ENCODE data around the gene PARP2.

The PARP2 gene

GRCh38 chr14:20305265-20306078 is 38.0 kb upstream of the PARP2 start, which contains the start of gene TTC5:
TSS of gene TTC5 (minus strand) at chr14:20305951. CDS start at chr14:20305937, 14 bp downstream.
- no peak within 1 kb of the TSS for H2AK5ac ChIP-seq (ENCODE audit: low read length)
- no peak within 1 kb of the TSS for H3K4ac ChIP-seq (ENCODE audit: low read depth, low read length)
- H3K14ac ChIP-seq (ENCODE audit: low read length), result no peak within 1 kb of the TSS
- H4K12ac ChIP-seq (ENCODE audit: low read depth, low read length), result no peak within 1 kb of the TSS
- H2BK120ac ChIP-seq (ENCODE audit: insufficient read depth, low read length, poor library complexity), result no peak within 1 kb of the TSS
- no peaks in the 10 kb centered on the region for H3K27me3 ChIP-seq (ENCODE audit: insufficient read depth, low read length)
- H3K79me2 ChIP-seq (ENCODE audit: control insufficient read depth, insufficient read depth, low read length, poor library complexity), result no peaks in the 10 kb centered on the region
- H4K8ac ChIP-seq (ENCODE audit: low read depth, low read length), result peak within 1 kb of the TSS; percentile 63
- H3K9me3 ChIP-seq (ENCODE audit: insufficient read depth, low read depth, low read length), result no peaks in the 10 kb centered on the region
- no peaks in the 10 kb centered on the region for H3K4me1 ChIP-seq (ENCODE audit: control insufficient read depth in 1 of 2, insufficient read depth in 2 of 2, low read length in 2 of 2)
- peak within 1 kb of the TSS; percentile 80 for H3K4me3 ChIP-seq (ENCODE audit: low read depth, low read length)
- no peaks in the 10 kb centered on the region for H3K79me1 ChIP-seq (ENCODE audit: low read length)
- no CpG with 5 or more reads among the region's 27 CpGs for WGBS (ENCODE audit: extremely low coverage, insufficient coverage, insufficient read length)
- H3K18ac ChIP-seq (ENCODE audit: low read length), result peak within 1 kb of the TSS; percentile 28
- H2BK12ac ChIP-seq (ENCODE audit: low read length), result no peak within 1 kb of the TSS
- H3K4me2 ChIP-seq (ENCODE audit: low read length), result peak within 1 kb of the TSS; percentile 85
- H4K91ac ChIP-seq (ENCODE audit: low read depth, low read length), result no peak within 1 kb of the TSS
- no peak within 1 kb of the TSS for H2BK5ac ChIP-seq (ENCODE audit: low read depth, low read length, poor library complexity)
- peaks cover under 1 to 1% of the 10 kb centered on the region in 2 experiments for H3K36me3 ChIP-seq (ENCODE audit: control insufficient read depth in 1 of 2, insufficient read depth in 2 of 2, low read length in 2 of 2)
- no peak within 1 kb of the TSS for H3K27ac ChIP-seq (ENCODE audit: low read depth, low read length)
- peak; percentile 81 to 96 for DNase-seq
- H3K23ac ChIP-seq (ENCODE audit: low read length), result no peak within 1 kb of the TSS
- peak within 1 kb of the TSS; percentile 14 for H3K9ac ChIP-seq (ENCODE audit: low read length)
- H2AFZ ChIP-seq (ENCODE audit: insufficient read depth, low read length, poor library complexity), result peak within 1 kb of the TSS; percentile 91

GRCh38 chr14:20306079-20306423 is 37.4 kb upstream of the PARP2 start:
- Histone ChIP-seq H2AK5ac (ENCODE audit: low read length) (no peak overlapping the region), H3K23ac (ENCODE audit: low read length) (no peak overlapping the region), H3K9me3 (ENCODE audit: insufficient read depth, low read depth, low read length) (no peaks in the 10 kb centered on the region), H3K27me3 (ENCODE audit: insufficient read depth, low read length) (no peaks in the 10 kb centered on the region), H2BK120ac (ENCODE audit: insufficient read depth, low read length, poor library complexity) (no peak overlapping the region), H3K79me1 (ENCODE audit: low read length) (no peaks in the 10 kb centered on the region), H3K27ac (ENCODE audit: low read depth, low read length) (no peak overlapping the region), H3K4me3 (ENCODE audit: low read depth, low read length) (no peak overlapping the region), H4K91ac (ENCODE audit: low read depth, low read length) (no peak overlapping the region), H2BK12ac (ENCODE audit: low read length) (no peak overlapping the region), H3K79me2 (ENCODE audit: control insufficient read depth, insufficient read depth, low read length, poor library complexity) (no peaks in the 10 kb centered on the region), H2BK5ac (ENCODE audit: low read depth, low read length, poor library complexity) (no peak overlapping the region), H3K4me2 (ENCODE audit: low read length) (no peak overlapping the region), H3K36me3 (ENCODE audit: control insufficient read depth in 1 of 2, insufficient read depth in 2 of 2, low read length in 2 of 2) (peaks cover 0 to 2% of the 10 kb centered on the region in 2 experiments), H3K4me1 (ENCODE audit: control insufficient read depth in 1 of 2, insufficient read depth in 2 of 2, low read length in 2 of 2) (no peaks in the 10 kb centered on the region), H3K14ac (ENCODE audit: low read length) (no peak overlapping the region), H4K8ac (ENCODE audit: low read depth, low read length) (no peak overlapping the region), H3K9ac (ENCODE audit: low read length) (no peak overlapping the region), H4K12ac (ENCODE audit: low read depth, low read length) (no peak overlapping the region), H2AFZ (ENCODE audit: insufficient read depth, low read length, poor library complexity) (no peak overlapping the region), H3K18ac (ENCODE audit: low read length) (no peak overlapping the region), H3K4ac (ENCODE audit: low read depth, low read length) (no peak overlapping the region)
- no peak for DNase-seq
- no CpG with 5 or more reads among the region's 1 CpG for WGBS (ENCODE audit: extremely low coverage, insufficient coverage, insufficient read length)

GRCh38 chr14:20314026-20314425 is 29.4 kb upstream of the PARP2 start:
- no peak overlapping the region for H2BK12ac ChIP-seq (ENCODE audit: low read length)
- no peak overlapping the region for H3K18ac ChIP-seq (ENCODE audit: low read length)
- no peak overlapping the region for H4K12ac ChIP-seq (ENCODE audit: low read depth, low read length)
- no peak overlapping the region for H3K14ac ChIP-seq (ENCODE audit: low read length)
- H3K27ac ChIP-seq (ENCODE audit: low read depth, low read length), result no peak overlapping the region
- H4K8ac ChIP-seq (ENCODE audit: low read depth, low read length), result no peak overlapping the region
- no peak for DNase-seq
- H3K9me3 ChIP-seq (ENCODE audit: insufficient read depth, low read depth, low read length), result no peaks in the 10 kb centered on the region
- H4K91ac ChIP-seq (ENCODE audit: low read depth, low read length), result no peak overlapping the region
- no peaks in the 10 kb centered on the region for H3K27me3 ChIP-seq (ENCODE audit: insufficient read depth, low read length)
- no peaks in the 10 kb centered on the region for H3K79me1 ChIP-seq (ENCODE audit: low read length)
- H3K79me2 ChIP-seq (ENCODE audit: control insufficient read depth, insufficient read depth, low read length, poor library complexity), result no peaks in the 10 kb centered on the region
- H3K4me1 ChIP-seq (ENCODE audit: control insufficient read depth in 1 of 2, insufficient read depth in 2 of 2, low read length in 2 of 2), result no peaks in the 10 kb centered on the region
- H3K4ac ChIP-seq (ENCODE audit: low read depth, low read length), result no peak overlapping the region
- no peak overlapping the region for H2BK120ac ChIP-seq (ENCODE audit: insufficient read depth, low read length, poor library complexity)
- H3K4me3 ChIP-seq (ENCODE audit: low read depth, low read length), result no peak overlapping the region
- peaks cover 28 to 38% of the 10 kb centered on the region in 2 experiments for H3K36me3 ChIP-seq (ENCODE audit: control insufficient read depth in 1 of 2, insufficient read depth in 2 of 2, low read length in 2 of 2)
- no peak overlapping the region for H2AFZ ChIP-seq (ENCODE audit: insufficient read depth, low read length, poor library complexity)
- H2BK5ac ChIP-seq (ENCODE audit: low read depth, low read length, poor library complexity), result no peak overlapping the region
- H3K9ac ChIP-seq (ENCODE audit: low read length), result no peak overlapping the region
- no peak overlapping the region for H3K23ac ChIP-seq (ENCODE audit: low read length)
- no peak overlapping the region for H2AK5ac ChIP-seq (ENCODE audit: low read length)
- no CpG with 5 or more reads among the region's 2 CpGs for WGBS (ENCODE audit: extremely low coverage, insufficient coverage, insufficient read length)
- H3K4me2 ChIP-seq (ENCODE audit: low read length), result no peak overlapping the region

GRCh38 chr14:20317720-20318119 is 25.7 kb upstream of the PARP2 start:
- Histone ChIP-seq H3K4ac (ENCODE audit: low read depth, low read length) (no peak overlapping the region), H3K4me1 (ENCODE audit: control insufficient read depth in 1 of 2, insufficient read depth in 2 of 2, low read length in 2 of 2) (no peaks in the 10 kb centered on the region), H3K4me2 (ENCODE audit: low read length) (no peak overlapping the region), H2BK120ac (ENCODE audit: insufficient read depth, low read length, poor library complexity) (no peak overlapping the region), H3K27me3 (ENCODE audit: insufficient read depth, low read length) (no peaks in the 10 kb centered on the region), H3K36me3 (ENCODE audit: control insufficient read depth in 1 of 2, insufficient read depth in 2 of 2, low read length in 2 of 2) (peaks cover 36 to 38% of the 10 kb centered on the region in 2 experiments), H3K27ac (ENCODE audit: low read depth, low read length) (no peak overlapping the region), H2AK5ac (ENCODE audit: low read length) (no peak overlapping the region), H2BK12ac (ENCODE audit: low read length) (no peak overlapping the region), H3K18ac (ENCODE audit: low read length) (no peak overlapping the region), H3K9me3 (ENCODE audit: insufficient read depth, low read depth, low read length) (no peaks in the 10 kb centered on the region), H3K14ac (ENCODE audit: low read length) (no peak overlapping the region), H4K8ac (ENCODE audit: low read depth, low read length) (no peak overlapping the region), H3K23ac (ENCODE audit: low read length) (no peak overlapping the region), H3K79me1 (ENCODE audit: low read length) (no peaks in the 10 kb centered on the region), H3K9ac (ENCODE audit: low read length) (no peak overlapping the region), H2AFZ (ENCODE audit: insufficient read depth, low read length, poor library complexity) (no peak overlapping the region), H3K4me3 (ENCODE audit: low read depth, low read length) (no peak overlapping the region), H4K91ac (ENCODE audit: low read depth, low read length) (no peak overlapping the region), H4K12ac (ENCODE audit: low read depth, low read length) (no peak overlapping the region), H3K79me2 (ENCODE audit: control insufficient read depth, insufficient read depth, low read length, poor library complexity) (no peaks in the 10 kb centered on the region), H2BK5ac (ENCODE audit: low read depth, low read length, poor library complexity) (no peak overlapping the region)
- DNase-seq, result no peak
- WGBS (ENCODE audit: extremely low coverage, insufficient coverage, insufficient read length), result no CpG with 5 or more reads among the region's 16 CpGs
